NCI-H146 (cell line): Measurements from ENCODE around the gene C11orf71.

Source experiments
- DNase-seq: peaks from one replicate; lab custom pipeline; 2025; lab: John Stamatoyannopoulos, UW

Gene C11orf71

GRCh38 chr11:114358716-114359115 is 41.6 kb downstream of the C11orf71 start:
- DNase-seq: no peak

- no peak for DNase-seq
Observed at GRCh38 chr11:114354076-114354475, 46.2 kb downstream of the C11orf71 start.

- DNase-seq: no peak
Observed at GRCh38 chr11:114353443-114353842, 46.9 kb downstream of the C11orf71 start.

GRCh38 chr11:114350022-114350421 is 50.3 kb downstream of the C11orf71 start:
- no peak for DNase-seq
